Measurements from ENCODE around the gene SCML2. TPM values are rescaled to one million over a fixed set of nuclear protein-coding genes. Genes with fewer than 3 reads are reported as not detected.
"Not testable (repeated sequence)": the region's sequence is repeated elsewhere in the genome, so short reads cannot be mapped to it uniquely, and the experiment has no call there.

The SCML2 gene
- total RNA-seq, 6 donors from 2014 or later, result 0.15 to 0.89 (median 0.53) TPM; not detected in 2

DNA sequence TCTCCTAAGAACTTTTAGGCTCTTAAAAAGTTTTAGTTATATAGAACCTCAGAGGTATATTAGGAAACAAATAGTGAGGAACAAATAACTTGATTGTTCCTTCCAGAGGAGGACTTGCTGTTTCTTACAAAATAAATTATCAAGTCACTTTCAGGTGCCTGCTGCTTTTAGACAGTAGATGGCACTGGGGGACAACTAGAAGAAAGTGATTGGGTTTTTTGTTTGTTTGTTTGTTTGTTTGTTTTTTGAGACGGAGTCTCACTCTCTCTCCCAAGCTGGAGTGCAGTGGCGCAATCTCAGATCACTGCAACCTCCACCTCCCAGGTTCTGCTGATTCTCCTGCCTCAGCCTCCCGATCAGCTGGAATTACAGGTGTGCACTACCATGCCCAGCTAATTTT, 35.5 kb upstream of the SCML2 start:
- no peaks in the 10 kb centered on the region for H3K36me3 ChIP-seq
- H3K4me3 ChIP-seq, result no peak overlapping the region
- ATAC-seq (ENCODE audit: low FRiP score in 2 of 2), result no peak
- H3K9me3 ChIP-seq, result no peaks in the 10 kb centered on the region
- no peak overlapping the region for H3K27ac ChIP-seq
- no peak for DNase-seq
- WGBS, 2 donors, result 60 to 72% methylated on average over 3 of the region's 3 CpGs
- H3K4me1 ChIP-seq, result peaks cover 0 to 4% (median 0%) of the 10 kb centered on the region in 4 donors
- no peaks in the 10 kb centered on the region for H3K27me3 ChIP-seq
- TF ChIP-seq POLR2AphosphoS5 (IDR thresholded peaks at IDR 0.05) (no peak), EP300 (IDR thresholded peaks at IDR 0.05) (no peak), POLR2A (IDR thresholded peaks at IDR 0.05) (no peak)
- TF ChIP-seq, protein P1, sequence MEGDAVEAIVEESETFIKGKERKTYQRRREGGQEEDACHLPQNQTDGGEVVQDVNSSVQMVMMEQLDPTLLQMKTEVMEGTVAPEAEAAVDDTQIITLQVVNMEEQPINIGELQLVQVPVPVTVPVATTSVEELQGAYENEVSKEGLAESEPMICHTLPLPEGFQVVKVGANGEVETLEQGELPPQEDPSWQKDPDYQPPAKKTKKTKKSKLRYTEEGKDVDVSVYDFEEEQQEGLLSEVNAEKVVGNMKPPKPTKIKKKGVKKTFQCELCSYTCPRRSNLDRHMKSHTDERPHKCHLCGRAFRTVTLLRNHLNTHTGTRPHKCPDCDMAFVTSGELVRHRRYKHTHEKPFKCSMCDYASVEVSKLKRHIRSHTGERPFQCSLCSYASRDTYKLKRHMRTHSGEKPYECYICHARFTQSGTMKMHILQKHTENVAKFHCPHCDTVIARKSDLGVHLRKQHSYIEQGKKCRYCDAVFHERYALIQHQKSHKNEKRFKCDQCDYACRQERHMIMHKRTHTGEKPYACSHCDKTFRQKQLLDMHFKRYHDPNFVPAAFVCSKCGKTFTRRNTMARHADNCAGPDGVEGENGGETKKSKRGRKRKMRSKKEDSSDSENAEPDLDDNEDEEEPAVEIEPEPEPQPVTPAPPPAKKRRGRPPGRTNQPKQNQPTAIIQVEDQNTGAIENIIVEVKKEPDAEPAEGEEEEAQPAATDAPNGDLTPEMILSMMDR (IDR thresholded peaks at IDR 0.05), result no peak

DNA sequence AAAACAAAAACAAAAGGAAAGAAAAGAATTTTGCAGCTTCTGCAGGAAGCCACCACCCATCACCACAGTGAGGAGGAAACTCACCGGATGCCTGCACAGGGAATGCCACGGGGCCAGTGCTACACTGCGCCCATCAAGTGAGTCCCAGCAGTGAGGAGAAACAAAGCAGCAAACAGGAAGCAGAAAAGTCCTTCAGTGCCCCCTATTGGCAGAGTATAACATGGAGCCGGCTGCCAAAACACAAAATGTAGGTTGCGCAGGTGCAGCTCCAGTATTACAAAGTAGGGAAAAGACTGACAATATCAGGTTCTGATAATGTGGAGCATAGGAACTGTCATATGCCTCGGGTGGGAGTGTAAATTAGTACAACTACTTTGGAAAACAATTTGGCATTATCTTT, 23.3 kb upstream of the SCML2 start:
- H3K27me3 ChIP-seq, result no peaks in the 10 kb centered on the region
- TF ChIP-seq, protein P1 (IDR thresholded peaks at IDR 0.05), result peak in 3 of 6 experiments; percentile 20 to 36 (median 27)
- TF ChIP-seq POLR2AphosphoS5 (IDR thresholded peaks at IDR 0.05), result no peak
- no peaks in the 10 kb centered on the region for H3K9me3 ChIP-seq
- ATAC-seq (ENCODE audit: low FRiP score in 2 of 2) (peak; percentile 41 to 53), DNase-seq (no peak)
- 14 to 43% methylated on average over 6 of the region's 6 CpGs for WGBS, 2 donors
- no peaks in the 10 kb centered on the region for H3K4me1 ChIP-seq
- no peak overlapping the region for H3K27ac ChIP-seq
- no peak overlapping the region for H3K4me3 ChIP-seq
- H3K36me3 ChIP-seq, result no peaks in the 10 kb centered on the region

DNA sequence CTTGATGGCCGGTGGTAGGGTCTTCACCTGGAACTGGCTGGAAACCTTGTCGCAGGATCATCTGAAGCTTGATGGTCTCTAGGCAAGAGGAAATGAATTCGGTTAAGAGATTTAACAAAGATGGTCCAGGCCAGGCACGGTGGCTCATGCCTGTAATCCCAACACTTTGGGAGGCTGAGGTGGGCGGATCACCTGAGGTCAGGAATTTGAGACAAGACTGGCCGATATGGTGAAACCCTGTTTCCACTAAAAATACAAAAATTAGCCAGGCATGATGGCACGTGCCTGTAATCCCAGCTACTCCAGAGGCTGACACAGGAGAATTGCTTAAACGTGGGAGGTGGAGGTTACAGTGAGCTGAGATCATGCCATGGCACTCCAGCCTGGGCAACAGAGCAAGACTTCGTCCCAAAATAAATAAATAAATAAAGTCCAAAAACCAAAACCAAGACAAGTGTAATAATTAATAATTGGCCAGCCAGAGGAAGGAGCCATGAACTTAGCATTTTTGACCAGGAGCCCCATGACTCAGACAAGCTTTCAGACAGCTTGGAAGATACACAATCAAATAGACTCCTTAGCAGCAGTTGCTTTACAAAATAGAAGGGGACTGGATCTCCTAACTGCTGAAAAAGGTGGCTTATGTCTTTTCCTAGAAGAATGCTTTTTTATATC, 20.8 kb upstream of the SCML2 start:
- not testable (repeated sequence) for DNase-seq; ATAC-seq (ENCODE audit: low FRiP score in 2 of 2); H3K9me3 ChIP-seq; H3K36me3 ChIP-seq; H3K4me1 ChIP-seq; H3K27ac ChIP-seq; H3K27me3 ChIP-seq; H3K4me3 ChIP-seq
- 78 to 88% methylated on average over 7 to 9 of the region's 9 CpGs for WGBS, 2 donors

DNA sequence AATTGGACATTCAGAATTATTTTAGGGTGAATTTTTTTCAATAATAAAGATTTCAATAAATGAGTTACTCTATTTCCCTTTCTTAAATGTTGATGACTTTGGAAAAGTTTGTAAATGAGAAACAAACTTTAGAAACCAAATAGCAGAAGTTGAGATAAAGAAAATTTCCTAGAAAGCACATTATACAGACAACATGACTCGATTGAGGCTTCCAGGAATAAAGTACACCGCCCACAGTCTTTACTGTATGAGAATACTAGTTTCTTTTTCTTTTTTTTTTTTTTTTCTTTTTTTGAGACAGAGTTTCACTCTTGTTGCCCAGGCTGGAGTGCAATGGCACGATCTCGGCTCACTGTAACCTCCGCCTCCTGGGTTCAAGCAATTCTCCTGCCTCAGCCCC, 14.6 kb upstream of the SCML2 start:
- H3K9me3 ChIP-seq; H3K4me3 ChIP-seq; H3K36me3 ChIP-seq; H3K27ac ChIP-seq; H3K4me1 ChIP-seq; DNase-seq; H3K27me3 ChIP-seq; ATAC-seq (ENCODE audit: low FRiP score in 2 of 2): not testable (repeated sequence)
- 73 to 77% methylated on average over 5 of the region's 5 CpGs for WGBS, 2 donors

DNA sequence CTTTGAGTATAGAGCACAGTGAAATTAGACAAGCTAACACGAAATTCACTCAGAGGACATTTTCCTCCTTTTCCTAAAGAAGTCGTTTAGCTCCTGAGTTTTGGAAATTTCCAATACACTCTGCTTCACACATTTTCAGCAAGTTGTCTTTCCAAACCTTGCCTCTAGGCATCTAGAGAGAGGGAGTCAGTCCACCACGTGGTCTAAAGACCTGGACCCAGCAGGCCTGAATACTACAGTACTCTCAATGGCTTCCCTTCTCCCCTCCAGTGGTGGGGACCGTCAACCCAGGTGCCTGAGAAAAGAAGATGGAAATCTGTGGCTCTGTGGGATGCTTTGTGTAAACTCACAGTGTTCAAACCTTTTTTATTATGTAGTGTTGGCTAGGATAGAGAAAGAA, 13.9 kb upstream of the SCML2 start:
- no peaks in the 10 kb centered on the region for H3K9me3 ChIP-seq
- no peaks in the 10 kb centered on the region for H3K36me3 ChIP-seq
- no peak for ATAC-seq (ENCODE audit: low FRiP score in 2 of 2)
- no peaks in the 10 kb centered on the region for H3K27me3 ChIP-seq
- no peaks in the 10 kb centered on the region for H3K4me1 ChIP-seq
- TF ChIP-seq EP300 (IDR thresholded peaks at IDR 0.05), result no peak
- no peak for TF ChIP-seq POLR2AphosphoS5 (IDR thresholded peaks at IDR 0.05)
- TF ChIP-seq, protein P1 (IDR thresholded peaks at IDR 0.05), result no peak
- TF ChIP-seq POLR2A (IDR thresholded peaks at IDR 0.05), result no peak
- 69 to 83% methylated on average over 4 of the region's 4 CpGs for WGBS, 2 donors
- no peak overlapping the region for H3K4me3 ChIP-seq
- no peak for DNase-seq
- H3K27ac ChIP-seq, result no peak overlapping the region

DNA sequence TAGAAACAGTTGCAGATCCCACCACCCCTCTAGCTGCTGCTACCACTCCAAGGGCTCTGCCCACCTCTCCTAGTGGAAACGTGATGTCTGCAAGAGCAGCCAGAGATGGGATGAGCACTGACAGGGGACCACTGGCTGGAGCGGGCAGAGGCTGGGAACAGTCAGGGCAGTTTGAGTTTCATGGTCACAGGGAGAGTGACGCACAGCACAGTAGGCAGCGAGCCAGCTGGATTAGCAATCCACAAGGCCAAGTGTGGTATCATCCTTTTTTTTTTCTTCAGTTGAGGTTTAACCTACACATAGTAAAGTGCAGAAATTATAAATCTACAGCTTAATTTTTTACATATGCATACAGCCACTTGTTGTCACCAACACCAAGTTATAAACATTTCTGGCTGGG, 6.4 kb upstream of the SCML2 start:
- Histone ChIP-seq H3K4me1 (no peaks in the 10 kb centered on the region), H3K27me3 (no peaks in the 10 kb centered on the region), H3K4me3 (no peak overlapping the region), H3K9me3 (no peaks in the 10 kb centered on the region), H3K36me3 (no peaks in the 10 kb centered on the region), H3K27ac (no peak overlapping the region)
- ATAC-seq (ENCODE audit: low FRiP score in 2 of 2) (no peak), DNase-seq (no peak)
- TF ChIP-seq EP300 (IDR thresholded peaks at IDR 0.05), result no peak
- 65 to 69% methylated on average over 2 to 4 of the region's 4 CpGs for WGBS, 2 donors
